BJ (cell line): Measurements from ENCODE around the gene SEMA6A. TPM values are rescaled to one million over a fixed set of nuclear protein-coding genes. Genes with fewer than 3 reads are reported as not detected.

ENCODE experiments used
- CTCF ChIA-PET: fragments of 350-600 bp; formaldehyde crosslinking; extraction: SDS; loops from one replicate; lab custom pipeline; 2021; ENCODE audit warnings: antibody characterized with exemption, inconsistent platforms; lab: Yijun Ruan, JAX
- POLR2A ChIA-PET: fragments of 300-600 bp; sonication (Branson Sonifier 250); formaldehyde crosslinking; extraction: SDS; loops from one replicate; lab custom pipeline; 2021; ENCODE audit warnings: antibody characterized with exemption; lab: Charles Lee
- DNase-seq: peaks from one replicate; pipeline ENCODE4 v3.0.0-alpha.2; 2011; ENCODE audit warnings: low read depth
- H3K27me3 ChIP-seq: 2 replicates; pipeline ENCODE4 v1.6.0; 2011; ENCODE audit warnings: low read length; ENCODE audit not compliant: control insufficient read depth, insufficient read depth
- H3K36me3 ChIP-seq: 2 replicates; pipeline ENCODE4 v1.5.1; 2011; ENCODE audit warnings: low read length; ENCODE audit not compliant: control insufficient read depth, insufficient read depth
- H3K4me3 ChIP-seq: 2 replicates; pipeline ENCODE4 v1.5.1; 2011; ENCODE audit warnings: low read depth, mild to moderate bottlenecking, control low read depth, low read length
- polyA plus RNA-seq: library from polyadenylated mRNA; depleted of rRNA; stranded (reverse); fragments of >200 nt; gene quantifications from 2 replicates; pipeline ENCODE4 v1.2.3, GENCODE V29; 2011
- TF ChIP-seq, protein P1 (sequence below): IDR thresholded peaks from 2 replicates; pipeline ENCODE4 v1.5.1; 2011; ENCODE audit warnings: low read depth, mild to moderate bottlenecking, control low read depth, inconsistent platforms, low read length, moderate library complexity; ENCODE audit not compliant: insufficient read depth

The SEMA6A gene
- polyA plus RNA-seq, 1 experiment: 0.34 TPM

DNA sequence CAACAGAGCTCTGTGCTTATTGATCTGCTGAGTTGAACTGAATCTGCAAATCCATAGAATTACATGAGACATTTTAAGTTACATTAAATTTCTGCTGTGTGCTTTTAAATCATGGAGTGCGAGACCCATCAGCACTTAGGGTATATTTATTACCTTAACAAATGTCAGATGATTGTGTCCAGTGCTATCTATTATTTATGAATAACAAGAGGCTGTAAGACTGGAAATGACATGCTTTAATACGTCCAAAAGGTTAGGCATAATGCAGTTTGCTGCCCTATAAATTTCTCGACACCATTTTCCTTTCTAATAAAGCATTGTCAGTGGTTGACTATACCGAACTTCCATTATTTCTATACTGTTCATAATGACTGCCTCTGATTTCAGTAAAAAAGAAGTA lies 117.6 kb downstream of the SEMA6A start:
- Histone ChIP-seq H3K4me3 (no peak overlapping the region), H3K27me3 (peaks cover 5% of the 10 kb centered on the region), H3K36me3 (no peaks in the 10 kb centered on the region)
- no peak for DNase-seq
- ChIA-PET CTCF (interaction anchor here (1.4 kb wide), 1 partner anchor 22 kb away, joined by 4 read pairs; no protein-coding TSS in a partner anchor), POLR2A (no interaction called here)
- TF ChIP-seq, protein P1, sequence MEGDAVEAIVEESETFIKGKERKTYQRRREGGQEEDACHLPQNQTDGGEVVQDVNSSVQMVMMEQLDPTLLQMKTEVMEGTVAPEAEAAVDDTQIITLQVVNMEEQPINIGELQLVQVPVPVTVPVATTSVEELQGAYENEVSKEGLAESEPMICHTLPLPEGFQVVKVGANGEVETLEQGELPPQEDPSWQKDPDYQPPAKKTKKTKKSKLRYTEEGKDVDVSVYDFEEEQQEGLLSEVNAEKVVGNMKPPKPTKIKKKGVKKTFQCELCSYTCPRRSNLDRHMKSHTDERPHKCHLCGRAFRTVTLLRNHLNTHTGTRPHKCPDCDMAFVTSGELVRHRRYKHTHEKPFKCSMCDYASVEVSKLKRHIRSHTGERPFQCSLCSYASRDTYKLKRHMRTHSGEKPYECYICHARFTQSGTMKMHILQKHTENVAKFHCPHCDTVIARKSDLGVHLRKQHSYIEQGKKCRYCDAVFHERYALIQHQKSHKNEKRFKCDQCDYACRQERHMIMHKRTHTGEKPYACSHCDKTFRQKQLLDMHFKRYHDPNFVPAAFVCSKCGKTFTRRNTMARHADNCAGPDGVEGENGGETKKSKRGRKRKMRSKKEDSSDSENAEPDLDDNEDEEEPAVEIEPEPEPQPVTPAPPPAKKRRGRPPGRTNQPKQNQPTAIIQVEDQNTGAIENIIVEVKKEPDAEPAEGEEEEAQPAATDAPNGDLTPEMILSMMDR: no peak

DNA sequence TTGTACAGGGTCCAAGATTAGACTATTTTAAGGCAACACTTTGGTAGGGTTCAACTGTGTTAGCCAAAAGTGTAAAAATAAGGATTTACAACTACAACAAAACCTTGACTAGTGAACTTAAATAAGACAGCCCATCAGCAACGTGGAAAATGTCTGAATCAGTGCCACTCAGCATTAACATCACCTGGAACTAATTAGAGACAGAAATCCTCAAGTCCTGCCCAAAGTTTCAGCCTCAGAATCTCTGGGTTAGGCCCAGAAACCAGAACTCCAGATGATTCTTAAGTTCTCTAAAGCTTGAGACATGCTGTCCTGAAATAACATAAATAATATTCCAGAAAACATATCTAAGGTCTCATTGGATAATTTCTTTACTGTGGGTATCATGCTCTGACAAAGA lies 118.6 kb downstream of the SEMA6A start:
- ChIA-PET POLR2A (no interaction called here), CTCF (no interaction called here)
- DNase-seq: no peak
- TF ChIP-seq, protein P1: no peak
- Histone ChIP-seq H3K27me3 (peaks cover 7% of the 10 kb centered on the region), H3K36me3 (no peaks in the 10 kb centered on the region), H3K4me3 (no peak overlapping the region)

DNA sequence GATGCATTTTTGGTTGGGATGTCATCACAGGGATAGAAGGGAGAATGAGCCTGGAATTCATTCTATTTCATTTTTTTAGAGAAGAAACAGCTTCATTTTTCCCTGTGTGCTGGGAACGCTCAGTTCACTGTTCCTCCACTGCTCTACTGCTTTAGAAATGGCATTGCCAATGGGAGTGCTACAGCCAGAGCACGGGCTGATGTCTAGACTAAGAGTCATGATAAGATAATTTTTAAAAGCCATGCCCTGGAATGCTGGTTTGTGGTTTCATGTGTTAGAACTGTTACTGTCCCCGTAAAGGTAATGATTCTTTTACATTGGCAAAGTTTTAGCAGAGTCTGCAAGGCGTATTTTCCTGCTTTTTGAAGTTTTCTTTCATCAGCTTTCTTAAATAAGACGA lies 119.6 kb downstream of the SEMA6A start:
- POLR2A ChIA-PET: no interaction called here
- DNase-seq: no peak
- Histone ChIP-seq H3K27me3 (peaks cover 7% of the 10 kb centered on the region), H3K4me3 (no peak overlapping the region), H3K36me3 (no peaks in the 10 kb centered on the region)
- TF ChIP-seq, protein P1: no peak
- CTCF ChIA-PET: no interaction called here

DNA sequence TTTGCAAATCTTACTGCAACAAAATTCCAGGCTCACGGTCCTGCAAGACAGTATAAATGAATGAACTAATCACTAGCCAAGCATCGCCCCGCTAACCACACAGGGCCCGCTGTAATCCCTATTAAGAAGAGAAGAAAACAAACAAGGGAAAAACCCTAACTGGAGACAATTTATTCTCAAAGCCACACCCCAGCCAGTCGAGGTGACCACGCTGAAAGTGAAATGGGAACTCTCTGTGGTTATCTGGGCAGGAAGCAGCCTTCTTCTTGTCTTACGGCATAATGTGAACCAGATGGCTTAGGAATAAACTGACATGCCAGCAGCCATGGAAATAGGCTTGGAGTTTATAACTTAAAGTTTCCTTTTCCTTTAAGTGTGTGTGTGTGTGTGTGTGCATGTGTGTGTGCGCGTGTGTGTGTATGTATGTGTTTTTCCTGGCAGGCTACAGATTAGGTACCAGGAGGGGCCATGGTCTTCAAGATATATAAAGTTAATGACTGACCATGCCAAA lies 120.2 kb downstream of the SEMA6A start:
- H3K4me3 ChIP-seq: 0 out of 2 replicates have a peak overlapping the region, but pooled peaks have one; percentile 5
- no peaks in the 10 kb centered on the region for H3K36me3 ChIP-seq
- CTCF ChIA-PET: no interaction called here
- TF ChIP-seq, protein P1: no peak
- peaks cover 7% of the 10 kb centered on the region for H3K27me3 ChIP-seq
- POLR2A ChIA-PET: no interaction called here
- peak; percentile 79 for DNase-seq

DNA sequence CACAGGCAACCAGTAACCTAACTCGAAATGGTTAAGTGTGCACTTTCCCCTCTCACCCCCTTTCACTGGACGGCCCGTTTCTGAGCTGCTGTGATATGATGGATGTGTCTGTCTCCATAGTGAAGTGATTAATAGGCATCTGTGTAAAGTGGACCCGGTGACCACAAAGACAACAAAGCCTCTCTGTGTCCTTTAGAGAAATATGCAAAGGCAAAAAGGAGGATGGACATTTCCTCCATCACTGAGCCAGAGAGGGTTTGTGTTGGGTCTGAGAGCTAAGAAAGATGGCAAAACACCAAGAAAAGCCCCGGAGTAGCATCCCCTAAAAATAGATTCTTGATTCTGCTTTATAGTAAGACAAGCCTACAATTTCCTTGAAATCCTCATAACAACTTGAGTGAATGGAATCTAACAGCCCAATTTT lies 120.6 kb downstream of the SEMA6A start:
- TF ChIP-seq, protein P1: no peak
- Histone ChIP-seq H3K27me3 (peaks cover 7% of the 10 kb centered on the region), H3K4me3 (no peak overlapping the region), H3K36me3 (no peaks in the 10 kb centered on the region)
- POLR2A ChIA-PET: no interaction called here
- DNase-seq: no peak
- CTCF ChIA-PET: no interaction called here
